CD4-positive, alpha-beta T cell treated with Interleukin-6 at 100 ng/mL for 8 hours (primary cell): Measurements from ENCODE around the gene RPS15.
A peak's percentile ranks its signal among the peaks of the same experiment; 100 is the strongest.
"Not testable (repeated sequence)": the region's sequence is repeated elsewhere in the genome, so short reads cannot be mapped to it uniquely, and the experiment has no call there.

Experiments
- DNase-seq: peaks from one replicate; pipeline ENCODE4 v3.0.0-alpha.2; 2020; ENCODE audit warnings: mixed read lengths, low spot score

RPS15 gene

DNA sequence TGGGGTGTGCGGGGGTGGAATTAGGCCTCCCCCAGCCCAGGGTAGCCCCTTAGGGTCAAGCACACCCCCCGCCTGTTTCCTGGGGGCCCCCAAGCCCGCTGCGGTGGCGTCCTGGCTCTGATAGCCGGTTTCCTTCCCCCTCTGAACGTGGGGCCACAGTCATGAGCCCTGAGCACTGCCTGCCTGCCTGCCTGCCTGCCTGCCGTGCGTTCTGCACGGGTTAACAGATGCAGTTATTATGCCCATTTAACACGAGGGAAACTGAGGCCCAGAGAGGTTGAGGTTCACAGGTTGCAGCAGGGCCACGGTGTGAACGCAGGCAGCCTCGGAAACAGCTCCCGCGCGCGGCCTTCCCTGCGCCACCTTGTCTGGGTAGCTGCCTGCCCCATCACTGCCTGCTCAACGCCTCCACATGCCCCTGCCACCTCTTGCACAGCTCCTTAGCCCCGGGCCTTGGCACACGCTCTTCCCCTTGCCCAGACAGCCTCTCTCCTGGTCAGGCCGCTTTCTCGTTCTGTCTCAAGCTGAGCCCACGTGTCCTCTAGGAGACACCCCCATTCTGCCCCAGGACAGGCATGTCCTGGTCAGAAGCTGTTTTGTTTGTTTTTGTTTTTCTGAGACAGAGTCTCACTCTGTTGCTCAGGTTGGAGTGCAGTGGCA, 35.7 kb upstream of the RPS15 start:
- no peak for DNase-seq

DNA sequence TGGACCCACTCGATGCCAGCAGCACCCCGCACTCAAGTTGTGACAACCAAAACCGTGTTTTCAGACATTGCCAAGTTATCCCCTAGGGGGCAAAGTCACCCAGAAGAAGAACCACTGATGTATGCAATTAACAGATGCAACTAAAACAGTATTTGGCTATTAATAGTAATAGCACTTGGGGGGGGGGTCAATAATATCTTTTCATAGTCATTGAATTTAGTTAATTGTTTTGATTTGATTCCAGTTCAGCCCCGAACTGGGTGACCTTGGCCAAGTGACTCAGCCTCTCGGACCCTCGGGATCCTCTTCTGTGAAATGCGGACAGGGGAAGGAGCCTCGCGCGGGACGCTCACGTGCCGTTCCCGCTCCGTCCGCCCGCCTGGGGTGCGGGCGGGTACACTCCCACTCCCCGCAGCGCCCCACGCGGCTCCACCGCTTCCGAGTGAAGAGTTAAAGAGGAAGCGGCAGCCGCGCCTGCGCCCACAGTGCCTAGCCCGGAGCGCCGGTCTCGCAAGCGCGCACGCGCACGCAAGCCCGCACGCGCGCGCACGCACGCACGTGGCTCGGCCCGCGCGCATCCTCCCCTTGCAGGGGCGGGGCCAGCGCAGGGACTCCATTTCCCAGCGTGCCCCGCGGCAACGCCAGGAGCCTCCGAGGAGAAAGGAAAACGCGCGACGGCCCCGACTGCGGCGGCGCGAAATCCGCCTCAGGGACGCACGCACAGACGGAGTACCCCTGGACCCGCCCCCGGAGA, 31.2 kb upstream of the RPS15 start:
- DNase-seq: peak; percentile 99

DNA sequence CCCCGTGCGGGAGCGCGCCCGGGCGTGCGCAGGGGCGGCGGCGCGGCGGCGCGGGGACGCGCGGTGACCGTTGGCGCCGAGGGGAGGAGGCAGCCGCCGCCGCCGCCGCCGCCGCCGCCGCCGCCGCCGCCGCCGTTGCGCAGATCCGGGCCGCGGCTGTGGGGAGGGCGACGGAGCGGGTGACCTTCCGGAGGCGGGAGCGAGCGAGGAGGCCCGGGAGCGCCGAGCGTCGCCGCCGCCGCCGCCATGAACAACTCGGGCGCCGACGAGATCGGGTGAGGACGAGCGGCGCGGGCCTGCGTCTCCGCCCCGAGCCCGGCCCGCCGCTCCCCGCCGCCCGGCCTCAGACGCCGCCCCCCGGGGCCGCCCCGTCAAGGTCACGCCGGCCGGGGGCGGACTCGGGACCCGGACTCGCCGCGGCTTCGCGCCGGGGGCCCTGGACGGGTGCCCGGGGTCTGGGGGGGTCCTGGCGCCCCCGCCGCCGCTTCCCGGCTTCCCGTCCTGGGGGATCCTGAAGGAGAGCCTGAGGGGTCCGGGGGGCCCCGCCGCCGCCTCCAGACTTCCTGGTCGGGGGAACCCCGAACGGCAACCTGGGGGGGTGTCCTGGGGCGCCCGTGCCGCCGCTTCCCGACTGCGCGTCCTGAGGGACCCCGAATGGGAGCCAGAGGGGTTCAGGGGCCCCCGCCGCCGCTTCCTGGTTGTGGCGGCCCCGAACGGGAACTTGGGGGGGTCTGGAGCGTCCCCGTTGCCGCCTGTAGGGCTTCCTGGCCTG, 30.5 kb upstream of the RPS15 start, which contains the start of gene DAZAP1:
Gene DAZAP1, plus strand, starts transcription at position 59 of the 772 bp plus-strand sequence. Its CDS starts 188 bp downstream, at position 247.
- no peak for DNase-seq

GRCh38 chr19:1408300-1409203, 29.6 kb upstream of the RPS15 start:
- DNase-seq: peak; percentile 42

- DNase-seq: no peak
Observed at GRCh38 chr19:1409204-1410005, 28.8 kb upstream of the RPS15 start.

GRCh38 chr19:1410136-1410786, 27.9 kb upstream of the RPS15 start:
- DNase-seq: no peak

DNA sequence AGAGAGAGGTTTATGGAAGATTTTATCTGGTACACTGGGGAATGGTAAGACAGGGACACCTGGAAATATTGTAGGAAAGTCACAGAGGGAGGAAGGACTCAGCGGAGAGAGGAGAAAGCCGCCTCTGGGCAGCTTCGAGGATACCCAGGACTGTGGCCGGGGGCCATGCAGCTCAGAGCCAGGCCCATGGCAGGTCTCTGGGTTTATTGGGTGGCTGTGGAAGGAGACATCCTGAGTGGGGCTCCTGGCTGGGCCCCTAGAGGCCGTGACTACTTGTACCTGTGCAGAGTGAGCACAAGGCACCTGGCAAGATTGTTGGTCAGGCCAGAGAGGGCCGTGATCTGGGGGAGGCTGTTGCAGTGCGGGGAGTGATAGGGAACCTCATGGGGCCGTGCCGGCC, 27.4 kb upstream of the RPS15 start:
- no peak for DNase-seq

DNA sequence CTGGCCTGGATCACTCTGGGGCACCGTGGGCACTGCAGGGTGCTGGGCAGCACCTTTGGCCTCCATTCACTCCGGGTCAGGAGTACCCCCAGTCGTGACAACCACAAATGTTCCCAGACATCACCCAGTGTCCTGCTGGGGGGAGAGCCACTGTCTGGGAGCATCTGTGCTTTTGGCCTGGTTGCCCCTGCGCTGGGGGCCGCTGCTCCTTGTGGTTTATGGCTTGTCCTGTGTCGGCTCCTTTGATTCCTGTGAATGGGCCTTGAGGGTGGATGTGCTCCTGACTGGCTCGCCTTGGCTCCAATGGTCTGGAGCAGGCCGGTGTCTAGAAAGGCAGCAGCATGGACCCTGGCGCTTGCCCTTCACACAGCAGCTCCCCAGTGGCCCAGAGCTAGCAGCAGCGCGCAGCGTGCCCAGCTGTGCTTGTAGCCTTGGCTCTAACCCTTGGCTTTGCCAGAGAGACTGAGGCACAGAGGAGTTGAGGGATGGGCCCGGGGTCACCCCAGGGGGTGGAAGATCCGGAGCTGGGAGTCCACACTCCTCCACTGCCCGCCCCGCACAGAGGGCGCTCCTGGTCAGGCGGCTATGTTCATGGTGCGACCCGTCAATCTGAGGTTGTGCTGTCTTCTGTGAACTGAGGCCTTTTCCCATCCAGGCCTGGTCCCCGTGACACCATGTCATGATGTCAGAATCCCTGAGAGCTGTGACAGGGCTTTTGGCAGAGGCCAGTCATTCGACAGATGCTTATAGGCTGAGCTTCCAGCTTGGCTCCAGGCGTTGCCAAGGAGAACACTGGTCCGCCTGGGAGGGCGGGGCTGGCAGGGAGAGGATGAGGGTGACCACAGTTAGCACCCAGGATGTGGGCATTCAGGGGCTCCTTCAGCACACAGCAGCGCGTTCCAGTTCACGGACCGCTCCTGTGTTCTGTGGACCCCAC, 26.7 kb upstream of the RPS15 start:
- DNase-seq: no peak

DNA sequence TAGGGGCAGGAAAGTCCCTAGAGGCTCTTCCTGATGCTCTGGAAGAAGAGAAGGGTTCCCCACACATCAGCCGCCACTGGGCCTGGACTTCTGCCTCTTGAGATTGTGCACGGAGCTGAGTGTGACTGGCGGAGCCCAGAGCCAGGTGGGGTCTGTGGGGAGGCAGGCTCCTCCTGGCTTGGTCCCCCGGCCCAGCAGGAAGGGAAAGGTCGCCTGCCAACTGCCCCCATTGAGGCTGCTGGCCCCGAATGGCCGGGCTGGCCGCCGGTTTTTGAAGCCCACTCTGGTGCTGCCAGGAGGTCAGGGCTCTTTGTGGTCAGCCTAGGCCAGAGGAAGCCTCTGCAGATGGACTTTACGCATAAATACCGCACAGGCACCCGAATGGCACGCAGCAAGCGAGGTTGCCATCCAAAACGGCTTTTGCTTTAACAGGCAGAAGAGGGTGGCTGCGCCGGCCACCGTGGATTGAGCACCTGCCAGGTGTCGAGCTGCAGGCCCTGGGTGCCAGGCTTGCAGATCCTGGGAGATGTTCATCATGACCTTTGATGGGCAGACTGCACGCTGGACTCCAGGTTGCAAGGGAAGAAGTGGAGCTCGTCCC, 25.8 kb upstream of the RPS15 start:
- DNase-seq: no peak

GRCh38 chr19:1412995-1413800, 25.0 kb upstream of the RPS15 start:
- DNase-seq: no peak

DNA sequence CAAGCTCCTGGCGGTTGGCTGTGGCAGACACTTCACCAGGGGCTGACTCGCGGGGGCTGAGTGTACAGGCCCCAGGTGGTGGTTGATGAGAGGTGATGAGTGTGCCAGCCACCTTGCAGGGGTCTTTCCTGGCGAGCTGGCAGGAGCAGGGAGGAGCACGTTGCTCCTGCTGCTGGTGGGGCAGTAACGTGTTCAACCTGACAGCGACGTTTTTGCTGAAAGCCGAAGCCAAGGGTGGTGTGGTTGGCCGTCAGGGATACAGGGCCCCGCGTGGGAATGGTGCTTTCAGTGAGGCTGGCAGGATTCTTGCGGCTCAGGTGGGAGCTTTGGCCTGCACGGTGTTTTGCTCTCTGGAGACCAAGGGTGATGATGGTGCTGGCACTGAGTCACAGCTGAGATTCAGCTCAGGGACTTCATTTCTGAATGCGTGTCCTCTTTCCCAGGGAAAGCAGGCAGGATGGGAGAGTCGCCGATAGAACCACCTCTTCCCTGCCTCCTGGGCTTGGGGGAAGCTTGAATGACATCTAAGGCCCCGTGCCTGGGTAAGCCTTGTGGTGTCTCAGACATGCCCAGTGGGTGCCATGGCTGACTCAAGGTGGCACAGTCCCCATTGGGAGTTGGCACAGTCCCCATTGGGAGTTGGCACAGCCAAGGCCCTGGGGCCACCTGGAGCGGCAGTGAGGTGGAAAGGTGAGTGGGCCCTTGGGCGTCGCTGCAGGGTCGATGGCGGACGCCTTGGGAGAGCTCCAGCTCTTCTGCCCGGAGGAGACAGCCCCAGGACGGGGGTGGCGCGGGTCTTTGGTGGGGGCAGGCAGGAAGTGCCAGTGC, 22.0 kb upstream of the RPS15 start:
- DNase-seq: no peak

GRCh38 chr19:1417145-1417544, 21.1 kb upstream of the RPS15 start:
- DNase-seq: no peak

GRCh38 chr19:1417681-1418495, 20.3 kb upstream of the RPS15 start:
- DNase-seq: no peak

GRCh38 chr19:1418496-1418775, 19.8 kb upstream of the RPS15 start:
- DNase-seq: no peak

GRCh38 chr19:1418951-1419738, 19.1 kb upstream of the RPS15 start:
- DNase-seq: no peak

- not testable (repeated sequence) for DNase-seq
Observed at GRCh38 chr19:1420085-1420484, 18.1 kb upstream of the RPS15 start.
